Stimulated activated CD4-positive, alpha-beta T cell treated with anti-CD3 and anti-CD28 coated beads, Interleukin-1b, Interleukin-23, amount 100 ng/mL, for 48 hours (primary cell): Measurements from ENCODE around the gene SRRD.
"Not testable (repeated sequence)": the region's sequence is repeated elsewhere in the genome, so short reads cannot be mapped to it uniquely, and the experiment has no call there.

Source experiments
- DNase-seq: peaks from one replicate; pipeline ENCODE4 v3.0.0-alpha.2; 2020

SRRD gene

GRCh38 chr22:26525946-26526564, 42.4 kb downstream of the SRRD start:
- no peak for DNase-seq

DNA sequence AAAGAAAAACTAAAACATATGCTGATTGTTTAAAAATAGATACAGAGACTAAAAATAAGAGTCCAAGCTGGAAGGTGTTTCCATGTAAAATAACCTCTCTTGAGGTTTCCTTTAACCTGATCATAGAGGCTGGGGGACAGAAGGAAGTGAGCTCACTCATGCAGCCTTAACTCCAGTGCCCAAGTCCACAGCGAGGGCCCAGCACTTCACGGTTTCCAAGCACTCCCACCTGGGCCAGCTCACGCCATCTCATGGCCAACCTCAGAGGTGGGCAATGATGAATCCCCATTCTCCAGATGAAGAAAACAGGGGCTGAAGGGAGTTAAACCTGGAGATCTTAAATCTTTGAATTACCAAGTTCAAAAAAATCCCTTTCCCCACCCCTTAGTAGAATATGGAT, 43.5 kb downstream of the SRRD start:
- DNase-seq: no peak

DNA sequence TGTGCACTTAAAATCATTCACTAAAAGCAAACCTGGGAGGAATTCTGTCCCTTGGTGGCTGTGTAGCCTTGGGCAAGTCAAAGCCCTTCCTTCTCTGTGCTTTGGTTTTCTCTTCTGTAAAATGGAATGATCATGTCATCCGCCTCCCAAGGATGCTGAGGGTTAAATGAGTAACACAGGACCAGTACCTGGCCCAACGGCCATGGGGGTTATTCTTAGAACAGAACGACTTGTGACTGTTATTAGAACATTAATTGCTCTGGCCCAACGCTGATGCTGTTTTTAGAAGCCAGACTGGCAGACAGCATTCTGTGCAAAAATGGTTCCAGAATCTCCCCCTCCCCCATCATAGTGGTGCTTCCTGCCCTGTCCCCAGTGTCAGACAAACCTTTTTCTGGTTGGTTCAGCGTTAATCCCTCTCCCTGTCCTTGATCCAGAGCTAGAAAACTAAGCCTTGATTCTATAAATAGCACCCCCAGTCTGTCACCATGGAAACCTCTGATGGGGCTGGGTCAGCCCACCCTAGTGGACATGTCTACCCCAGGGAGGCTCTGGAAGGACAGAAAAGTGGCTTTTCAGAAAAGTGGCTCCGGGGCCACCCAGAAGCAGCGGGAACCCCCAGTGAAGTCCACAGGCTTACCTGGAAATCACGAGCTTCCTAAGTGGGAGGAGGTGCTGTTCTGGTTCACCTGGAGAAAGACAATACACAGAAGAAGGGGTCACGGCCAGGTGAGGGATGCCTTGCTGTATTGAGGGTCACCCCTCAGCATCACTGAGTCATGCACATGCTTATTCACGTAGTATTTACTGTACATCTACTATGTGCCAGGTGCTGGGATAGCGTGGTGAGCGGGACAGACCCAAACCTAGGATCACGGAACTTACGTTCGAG, 44.1 kb downstream of the SRRD start:
- DNase-seq: no peak

DNA sequence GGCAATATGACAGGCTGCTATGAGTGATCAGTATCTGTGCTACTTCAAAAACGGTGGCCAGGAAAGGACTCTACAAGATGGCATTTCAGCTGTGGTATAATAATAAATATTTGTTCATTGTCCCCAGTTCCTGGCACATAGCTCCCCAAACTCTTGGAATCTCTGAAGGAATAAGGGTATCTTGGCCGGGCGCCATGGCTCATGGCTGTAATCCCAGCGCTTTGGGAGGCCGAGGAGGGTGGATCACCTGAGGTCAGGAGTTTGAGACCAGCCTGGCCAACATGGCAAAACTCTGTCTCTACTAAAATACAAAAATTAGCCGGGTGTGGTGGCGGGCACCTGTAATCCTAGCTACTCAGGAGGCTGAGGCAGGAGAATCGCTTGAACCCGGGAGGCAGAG, 44.8 kb downstream of the SRRD start:
- not testable (repeated sequence) for DNase-seq

GRCh38 chr22:26529345-26529744, 45.7 kb downstream of the SRRD start:
- no peak for DNase-seq

DNA sequence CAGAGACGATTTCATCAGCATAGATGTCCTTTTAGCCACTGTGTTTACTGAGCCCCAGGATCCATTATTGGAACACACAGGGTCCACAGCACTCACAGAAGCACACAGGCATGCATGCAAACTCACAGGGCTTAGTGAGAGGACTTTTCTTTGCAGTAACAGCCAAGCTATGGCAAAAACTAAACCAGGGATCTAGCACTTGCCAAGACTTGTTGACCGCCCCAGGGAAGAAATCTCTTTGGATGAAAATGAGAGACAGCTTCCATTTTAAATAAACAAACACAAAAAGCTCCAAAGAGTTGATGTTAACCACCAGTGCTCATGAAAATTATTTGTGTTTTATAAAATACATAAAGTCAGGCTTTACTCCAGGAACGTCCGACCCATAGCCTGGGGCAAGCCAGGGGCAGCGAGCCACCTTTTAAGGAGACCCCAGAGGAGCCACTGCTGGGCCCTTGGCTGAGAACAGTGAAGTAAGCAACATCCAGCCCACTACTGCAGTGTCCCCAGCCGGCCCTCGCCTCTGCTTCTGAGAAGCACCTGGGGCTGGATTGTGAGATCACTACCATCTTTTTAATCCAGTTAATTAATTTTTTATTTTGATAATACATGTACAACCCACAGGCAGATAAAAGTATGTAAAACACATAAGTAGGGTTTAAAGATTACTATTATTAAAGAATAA, 50.6 kb downstream of the SRRD start:
- DNase-seq: no peak

- DNase-seq: no peak
Measured at GRCh38 chr22:26534874-26535602, 51.4 kb downstream of the SRRD start.

DNA sequence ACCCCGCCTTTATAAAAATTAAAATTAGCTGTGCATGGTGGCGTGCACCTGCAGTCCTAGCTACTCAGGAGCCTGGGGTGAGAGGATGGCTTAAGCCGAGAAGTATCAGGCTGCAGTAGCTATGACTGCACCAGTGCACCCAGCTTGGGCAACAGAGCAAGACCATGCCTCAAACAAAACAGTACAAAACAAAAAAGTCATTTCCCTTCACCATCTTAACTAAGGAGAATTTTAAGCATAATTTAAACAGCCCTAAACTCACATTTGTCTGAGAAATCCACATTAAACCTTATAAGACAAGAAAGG, 51.9 kb downstream of the SRRD start:
- no peak for DNase-seq

GRCh38 chr22:26536056-26536761, 52.5 kb downstream of the SRRD start:
- no peak for DNase-seq

- no peak for DNase-seq
Measured at GRCh38 chr22:26536762-26537134, 53.1 kb downstream of the SRRD start.

DNA sequence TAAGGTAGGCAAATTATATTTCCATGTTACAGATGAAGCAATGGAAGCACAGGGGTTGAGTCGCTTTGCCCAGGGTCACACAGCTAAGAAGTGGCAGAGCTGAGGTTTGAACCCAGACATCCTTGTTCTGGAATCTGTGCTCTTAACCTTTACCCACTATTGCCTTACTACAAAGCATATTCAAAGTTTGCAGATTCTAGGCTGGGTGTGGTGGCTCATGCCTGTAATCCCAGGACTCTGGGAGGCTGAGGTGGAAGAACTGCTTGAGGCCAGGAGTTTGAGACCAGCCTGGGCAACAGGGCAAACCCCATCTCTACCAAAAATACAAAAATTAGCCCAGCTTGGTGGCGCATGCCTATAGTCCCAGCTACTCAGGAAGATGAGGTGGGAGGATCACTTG, 56.4 kb downstream of the SRRD start:
- no peak for DNase-seq

GRCh38 chr22:26541167-26541819, 57.6 kb downstream of the SRRD start:
- no peak for DNase-seq

DNA sequence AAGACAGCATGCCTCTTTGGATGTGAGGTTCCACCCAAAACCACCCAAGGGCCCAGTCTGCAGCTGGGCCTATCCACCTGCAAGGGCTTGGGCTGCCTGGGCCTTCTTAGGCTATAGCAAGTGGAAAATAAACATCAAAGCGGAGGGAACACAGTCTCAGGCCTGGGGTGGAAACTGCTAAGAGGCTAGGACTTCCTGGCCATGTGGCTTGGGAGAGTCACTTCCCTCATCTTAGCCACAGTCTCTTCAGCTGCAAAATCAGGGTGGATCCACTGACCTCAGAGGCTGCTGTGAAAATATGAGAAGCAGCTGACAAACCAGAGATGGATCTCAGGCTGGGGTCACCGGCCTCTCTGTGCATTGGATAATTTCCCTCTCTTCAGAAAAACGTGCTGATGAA, 59.2 kb downstream of the SRRD start:
- DNase-seq: no peak
